Measurements from ENCODE around the gene NDUFAB1. TPM values are rescaled to one million over a fixed set of nuclear protein-coding genes. Genes with fewer than 3 reads are reported as not detected.

The NDUFAB1 gene
- total RNA-seq, 4 donors from 2014 or later = 68.5 to 135 (median 95.1) TPM

DNA sequence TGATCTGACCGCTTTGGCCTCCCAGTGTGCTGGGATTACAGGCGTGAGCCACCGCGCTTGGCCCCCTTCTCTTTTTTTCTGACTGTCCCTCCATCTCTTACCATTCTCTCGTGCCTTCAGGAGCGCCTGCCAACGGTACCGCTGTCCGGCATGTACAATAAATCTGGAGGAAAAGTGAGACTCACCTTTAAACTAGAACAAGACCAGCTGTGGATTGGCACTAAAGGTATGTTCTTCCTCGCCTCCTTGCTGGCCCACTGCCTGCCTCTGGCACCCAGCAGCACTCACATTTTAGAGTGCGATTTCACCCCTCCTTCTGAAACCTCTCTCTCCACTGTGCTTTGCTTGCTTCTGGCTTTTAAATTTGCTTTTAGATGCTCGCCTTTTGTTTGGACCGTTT, 33.6 kb downstream of the NDUFAB1 start:
- Histone ChIP-seq H3K27me3 (no peaks in the 10 kb centered on the region), H3K9me3 (no peaks in the 10 kb centered on the region), H3K27ac (no peak overlapping the region), H3K4me3 (replicated peaks in 1 of 3) (no peak overlapping the region), H3K36me3 (peaks cover 66 to 70% of the 10 kb centered on the region in 2 donors), H3K4me1 (peaks cover 13 to 15% of the 10 kb centered on the region in 2 donors)
- TF ChIP-seq CTCF (IDR thresholded peaks at IDR 0.05) (no peak), POLR2A (IDR thresholded peaks at IDR 0.05) (no peak)
- intact Hi-C loops (cut with DNase I) = loop anchor here (5.0 to 10.0 kb wide), 2 partner anchors 50 to 82 kb away; partner anchors contain the start of genes DCTN5, GGA2 and PALB2
- no peak for DNase-seq
- 95 to 96% methylated on average over 13 of the region's 13 CpGs for WGBS, 2 donors

- Histone ChIP-seq H3K27me3 (no peaks in the 10 kb centered on the region), H3K36me3 (peaks cover 57 to 62% of the 10 kb centered on the region in 2 donors), H3K4me1 (peaks cover 14 to 15% of the 10 kb centered on the region in 2 donors), H3K4me3 (replicated peaks in 1 of 3) (no peak overlapping the region), H3K9me3 (no peaks in the 10 kb centered on the region), H3K27ac (no peak overlapping the region)
- intact Hi-C loops (cut with DNase I) = loop anchor here (5.0 to 10.0 kb wide), 2 partner anchors 49 to 83 kb away; partner anchors contain the start of genes DCTN5, GGA2 and PALB2
- 89 to 92% methylated on average over 5 of the region's 5 CpGs for WGBS, 2 donors
- no peak for DNase-seq
- TF ChIP-seq POLR2A (IDR thresholded peaks at IDR 0.05) (no peak), CTCF (IDR thresholded peaks at IDR 0.05) (no peak)
Observed at GRCh38 chr16:23561586-23561985, 34.5 kb downstream of the NDUFAB1 start.

- WGBS, 2 donors = 9 to 13% methylated on average over 9 to 19 of the region's 60 CpGs
- Histone ChIP-seq H3K27ac (peak overlapping the region; percentile 14 to 89 (median 74)), H3K4me1 (peaks cover 15 to 17% of the 10 kb centered on the region in 2 donors), H3K27me3 (no peaks in the 10 kb centered on the region), H3K9me3 (no peaks in the 10 kb centered on the region), H3K36me3 (peaks cover 22 to 28% of the 10 kb centered on the region in 2 donors), H3K4me3 (replicated peaks in 1 of 3) (peak overlapping the region; percentile 54 to 96 (median 94))
- TF ChIP-seq CTCF (IDR thresholded peaks at IDR 0.05) (no peak), POLR2A (IDR thresholded peaks at IDR 0.05) (no peak)
- DNase-seq = peak; percentile 23 to 48
- intact Hi-C loops (cut with DNase I) = loop anchor here (5.0 kb wide), 1 partner anchor 34 kb away; no protein-coding TSS in a partner anchor
Observed at GRCh38 chr16:23557779-23558702, 38.1 kb downstream of the NDUFAB1 start.

DNA sequence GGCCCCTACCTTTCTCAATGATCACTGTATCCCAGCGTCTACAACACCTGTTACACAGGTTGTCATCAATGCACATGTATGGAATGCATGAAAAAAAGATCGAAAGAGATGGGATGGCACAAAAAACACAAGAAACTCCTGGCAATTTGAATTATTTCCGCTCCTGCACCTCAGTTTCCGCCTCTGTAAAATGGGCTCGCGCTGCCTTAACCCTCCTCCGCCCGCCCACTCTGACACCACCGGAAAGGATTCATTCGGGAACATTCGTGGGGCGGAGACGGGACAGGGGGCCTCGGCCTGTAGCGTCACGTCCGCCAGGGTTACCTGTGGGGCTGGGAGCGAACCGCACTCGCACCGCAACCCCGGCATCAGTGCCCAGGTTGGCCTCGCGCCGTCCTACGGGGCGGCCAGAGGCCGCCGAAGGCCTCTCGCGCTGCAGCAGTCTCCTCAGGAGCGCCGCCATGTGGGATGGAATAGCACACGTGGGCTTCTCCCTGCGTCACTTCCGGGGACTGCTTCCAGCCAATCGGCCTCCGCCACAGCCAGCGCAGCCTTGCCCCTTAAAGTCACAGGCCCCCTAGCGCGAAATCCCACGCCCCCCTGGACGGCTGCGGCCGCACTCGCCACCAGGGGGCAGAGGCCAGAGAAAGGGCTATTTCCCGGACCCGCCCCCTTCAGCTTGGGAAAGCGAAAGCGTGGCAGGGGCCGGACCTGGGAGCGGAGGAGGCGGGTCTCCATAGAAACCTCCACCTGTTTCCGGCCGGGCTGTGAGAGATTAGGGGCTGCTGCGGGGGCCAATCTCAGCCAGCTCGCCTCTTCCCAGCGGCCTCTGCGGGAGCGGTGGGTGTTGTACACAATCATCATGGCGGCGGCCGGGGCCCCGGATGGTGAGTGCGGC, 39.0 kb downstream of the NDUFAB1 start, which contains the start of the genes EARS2 and UBFD1:
EARS2 (minus strand) TSS at position 470 of the 898 bp plus-strand sequence; CDS start at position 463, 7 bp downstream.
UBFD1 (plus strand) TSS at position 847 of the 898 bp plus-strand sequence; CDS start at position 863, 16 bp downstream.
- intact Hi-C loops (cut with DNase I) = loop anchor here (5.0 kb wide), 1 partner anchor 35 kb away; no protein-coding TSS in a partner anchor
- peak; percentile 99 for DNase-seq
- Histone ChIP-seq H3K27me3 (no peaks in the 10 kb centered on the region), H3K4me1 (peaks cover 15 to 17% of the 10 kb centered on the region in 2 donors), H3K4me3 (replicated peaks in 1 of 3) (peak within 1 kb of the TSS; percentile 54 to 96 (median 94)), H3K36me3 (peaks cover 17 to 25% of the 10 kb centered on the region in 2 donors), H3K9me3 (no peaks in the 10 kb centered on the region), H3K27ac (peak within 1 kb of the TSS; percentile 14 to 89 (median 74))
- WGBS, 2 donors = 2 to 7% methylated on average over 16 to 37 of the region's 65 CpGs
- TF ChIP-seq POLR2A (IDR thresholded peaks at IDR 0.05) (peak in 1 of 2 donors; percentile 61), CTCF (IDR thresholded peaks at IDR 0.05) (peak; percentile 73 to 98 (median 88))

Measured in thyroid gland (tissue), 4 donors.